Glutamatergic neuron (in vitro differentiated cells): ENCODE results near the gene CR1. TPM values are rescaled to one million over a fixed set of nuclear protein-coding genes. Genes with fewer than 3 reads are reported as not detected.
"Not testable (repeated sequence)": the region's sequence is repeated elsewhere in the genome, so short reads cannot be mapped to it uniquely, and the experiment has no call there.

ENCODE experiments used
- DNase-seq: peaks from one replicate; pipeline ENCODE4 v3.0.0; 2022
- H3K27ac Mint-ChIP-seq: one replicate; pipeline ENCODE4 v1.8.0; 2020; ENCODE audit warnings: mild to moderate bottlenecking, mixed read lengths, inconsistent platforms; ENCODE audit not compliant: unreplicated experiment
- H3K27me3 Mint-ChIP-seq: one replicate; pipeline ENCODE4 v1.8.0; 2020; ENCODE audit warnings: mild to moderate bottlenecking, moderate library complexity, mixed read lengths, inconsistent platforms; ENCODE audit not compliant: unreplicated experiment
- H3K36me3 Mint-ChIP-seq: one replicate; pipeline ENCODE4 v1.8.0; 2020; ENCODE audit warnings: mild to moderate bottlenecking, mixed read lengths, inconsistent platforms; ENCODE audit not compliant: unreplicated experiment
- H3K4me1 Mint-ChIP-seq: one replicate; pipeline ENCODE4 v1.8.0; 2020; ENCODE audit warnings: mild to moderate bottlenecking, low read depth, mixed read lengths, inconsistent platforms; ENCODE audit not compliant: unreplicated experiment
- H3K4me3 Mint-ChIP-seq: one replicate; pipeline ENCODE4 v1.8.0; 2020; ENCODE audit warnings: mild to moderate bottlenecking, mixed read lengths, inconsistent platforms; ENCODE audit not compliant: unreplicated experiment
- H3K9me3 Mint-ChIP-seq: one replicate; pipeline ENCODE4 v1.8.0; 2020; ENCODE audit warnings: mild to moderate bottlenecking, moderate library complexity, mixed read lengths, inconsistent platforms; ENCODE audit not compliant: unreplicated experiment
- total RNA-seq: library from RNA; stranded (reverse); fragmentation: NEBNext Ultra II Directional; extraction: Animal tissue kit (Norgen Biotek cat#: 25700); gene quantifications from one replicate; pipeline ENCODE4 v1.2.1, GENCODE V29; 2021; ENCODE audit not compliant: unreplicated experiment
- TF ChIP-seq, protein P1 (sequence below): fragments of 200-600 bp; sonication (generic); IDR thresholded peaks from one replicate; pipeline ENCODE4 v1.5.0; 2021; ENCODE audit not compliant: partially characterized antibody, unreplicated experiment

Gene CR1
- total RNA-seq, 1 donor from 2014 or later, result not detected

DNA sequence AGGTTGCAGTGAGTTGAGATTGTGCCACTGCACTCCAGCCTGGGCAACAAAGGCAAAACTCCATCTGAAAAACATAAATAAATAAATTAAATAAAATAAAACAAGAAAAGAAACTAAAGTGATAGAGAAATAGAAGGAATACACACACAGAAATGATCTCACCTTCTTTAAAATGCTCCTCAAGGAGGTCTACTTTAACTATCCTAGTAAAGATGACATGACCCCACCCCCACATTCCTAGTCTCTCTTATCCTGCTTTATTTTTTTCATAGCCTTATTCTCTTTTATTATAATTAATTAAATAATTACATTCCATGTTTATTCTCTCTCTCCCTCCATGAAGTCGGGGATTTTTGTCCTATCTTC is 131.0 kb downstream of the CR1 start:
- H3K4me3 Mint-ChIP-seq, result no peak overlapping the region
- H3K9me3 Mint-ChIP-seq, result no peaks in the 10 kb centered on the region
- H3K36me3 Mint-ChIP-seq, result no peaks in the 10 kb centered on the region
- no peaks in the 10 kb centered on the region for H3K4me1 Mint-ChIP-seq
- H3K27me3 Mint-ChIP-seq, result no peaks in the 10 kb centered on the region
- no peak overlapping the region for H3K27ac Mint-ChIP-seq
- no peak for DNase-seq
- TF ChIP-seq, protein P1, sequence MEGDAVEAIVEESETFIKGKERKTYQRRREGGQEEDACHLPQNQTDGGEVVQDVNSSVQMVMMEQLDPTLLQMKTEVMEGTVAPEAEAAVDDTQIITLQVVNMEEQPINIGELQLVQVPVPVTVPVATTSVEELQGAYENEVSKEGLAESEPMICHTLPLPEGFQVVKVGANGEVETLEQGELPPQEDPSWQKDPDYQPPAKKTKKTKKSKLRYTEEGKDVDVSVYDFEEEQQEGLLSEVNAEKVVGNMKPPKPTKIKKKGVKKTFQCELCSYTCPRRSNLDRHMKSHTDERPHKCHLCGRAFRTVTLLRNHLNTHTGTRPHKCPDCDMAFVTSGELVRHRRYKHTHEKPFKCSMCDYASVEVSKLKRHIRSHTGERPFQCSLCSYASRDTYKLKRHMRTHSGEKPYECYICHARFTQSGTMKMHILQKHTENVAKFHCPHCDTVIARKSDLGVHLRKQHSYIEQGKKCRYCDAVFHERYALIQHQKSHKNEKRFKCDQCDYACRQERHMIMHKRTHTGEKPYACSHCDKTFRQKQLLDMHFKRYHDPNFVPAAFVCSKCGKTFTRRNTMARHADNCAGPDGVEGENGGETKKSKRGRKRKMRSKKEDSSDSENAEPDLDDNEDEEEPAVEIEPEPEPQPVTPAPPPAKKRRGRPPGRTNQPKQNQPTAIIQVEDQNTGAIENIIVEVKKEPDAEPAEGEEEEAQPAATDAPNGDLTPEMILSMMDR, result no peak

DNA sequence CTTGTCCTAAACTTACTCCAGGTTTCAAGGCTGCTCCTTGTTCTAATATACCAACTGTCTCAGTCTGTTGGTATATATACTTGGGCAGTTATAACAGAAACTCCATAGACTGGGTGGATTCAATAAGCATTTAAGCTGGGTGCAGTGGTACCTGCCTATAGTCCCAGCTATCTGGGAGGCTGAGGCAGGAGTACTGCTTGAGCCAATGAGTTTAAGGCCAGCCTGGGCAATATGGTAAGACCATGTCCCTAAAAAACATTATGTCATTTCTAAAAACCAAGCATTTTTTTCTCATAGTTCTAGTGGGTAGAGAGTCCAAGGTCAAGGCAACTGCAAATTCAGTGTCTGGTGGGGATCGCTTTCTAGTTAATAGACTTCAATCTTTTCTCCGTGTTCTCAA is 131.5 kb downstream of the CR1 start:
- Mint-ChIP-seq H3K4me3 (no peak overlapping the region), H3K4me1 (no peaks in the 10 kb centered on the region), H3K36me3 (no peaks in the 10 kb centered on the region), H3K9me3 (no peaks in the 10 kb centered on the region), H3K27ac (no peak overlapping the region), H3K27me3 (no peaks in the 10 kb centered on the region)
- TF ChIP-seq, protein P1, result no peak
- DNase-seq, result no peak

DNA sequence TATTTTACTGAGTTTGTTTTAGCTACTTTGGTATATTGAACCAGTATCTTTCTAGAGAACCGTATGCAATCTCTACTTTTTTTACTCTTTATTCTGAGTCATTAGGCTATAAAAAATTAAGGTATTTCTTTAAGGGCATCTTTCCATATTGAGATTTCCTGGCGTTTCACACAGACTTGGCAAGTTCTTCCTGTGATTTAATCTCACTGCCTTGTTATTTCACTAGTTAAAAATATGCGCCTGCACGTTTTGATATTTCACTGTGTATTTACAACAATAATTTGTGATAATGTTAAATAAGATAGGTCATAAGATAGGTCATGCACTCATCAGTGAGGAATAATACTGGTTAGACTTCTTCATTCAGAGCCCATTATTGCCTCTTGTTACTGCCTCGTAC is 132.8 kb downstream of the CR1 start:
- TF ChIP-seq, protein P1, result no peak
- Mint-ChIP-seq H3K9me3 (no peaks in the 10 kb centered on the region), H3K4me3 (no peak overlapping the region), H3K27ac (no peak overlapping the region), H3K36me3 (no peaks in the 10 kb centered on the region), H3K27me3 (no peaks in the 10 kb centered on the region), H3K4me1 (no peaks in the 10 kb centered on the region)
- DNase-seq, result no peak

DNA sequence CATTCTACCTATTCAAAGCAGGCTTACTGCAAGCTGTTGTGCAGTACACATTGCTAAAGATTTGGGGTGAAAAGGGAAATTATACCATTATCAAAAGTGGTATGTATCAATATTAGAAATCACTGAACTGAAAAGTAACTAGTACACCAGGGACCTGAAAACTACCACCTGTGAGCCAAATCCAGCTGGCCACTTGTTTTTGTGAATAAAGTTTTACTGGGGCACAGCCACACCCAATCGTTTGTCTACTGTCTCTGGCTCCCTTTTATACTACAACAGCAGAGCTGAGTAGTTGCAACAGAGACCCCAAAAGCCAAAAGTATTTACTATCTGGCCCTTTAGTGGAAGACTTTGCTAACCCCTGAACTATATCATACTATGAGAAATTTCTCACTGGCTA is 135.2 kb downstream of the CR1 start:
- no peaks in the 10 kb centered on the region for H3K9me3 Mint-ChIP-seq
- no peaks in the 10 kb centered on the region for H3K36me3 Mint-ChIP-seq
- no peak for DNase-seq
- TF ChIP-seq, protein P1, result no peak
- H3K4me3 Mint-ChIP-seq, result no peak overlapping the region
- H3K27ac Mint-ChIP-seq, result no peak overlapping the region
- H3K4me1 Mint-ChIP-seq, result peaks cover 3% of the 10 kb centered on the region
- no peaks in the 10 kb centered on the region for H3K27me3 Mint-ChIP-seq

DNA sequence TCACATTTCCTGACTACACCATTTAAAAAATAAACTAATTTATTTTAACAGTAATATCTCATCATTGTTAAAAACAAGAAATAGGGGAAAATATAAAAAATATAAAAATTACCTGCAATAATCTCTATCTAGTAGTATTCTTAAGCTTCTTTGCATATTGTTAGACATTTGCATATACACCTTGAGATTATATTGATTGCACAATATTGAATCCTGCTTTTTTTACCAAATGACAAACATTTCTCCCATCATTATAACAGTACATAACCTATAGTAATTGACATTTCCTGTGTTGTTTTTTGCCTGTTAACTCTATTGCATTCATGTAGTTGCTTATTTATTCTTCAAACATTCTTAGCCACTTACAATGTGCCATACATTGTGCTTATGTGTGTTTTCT is 137.3 kb downstream of the CR1 start:
- Mint-ChIP-seq H3K27me3 (no peaks in the 10 kb centered on the region), H3K9me3 (no peaks in the 10 kb centered on the region), H3K36me3 (no peaks in the 10 kb centered on the region), H3K27ac (no peak overlapping the region), H3K4me3 (no peak overlapping the region), H3K4me1 (peaks cover 3% of the 10 kb centered on the region)
- TF ChIP-seq, protein P1, result no peak
- DNase-seq, result no peak

DNA sequence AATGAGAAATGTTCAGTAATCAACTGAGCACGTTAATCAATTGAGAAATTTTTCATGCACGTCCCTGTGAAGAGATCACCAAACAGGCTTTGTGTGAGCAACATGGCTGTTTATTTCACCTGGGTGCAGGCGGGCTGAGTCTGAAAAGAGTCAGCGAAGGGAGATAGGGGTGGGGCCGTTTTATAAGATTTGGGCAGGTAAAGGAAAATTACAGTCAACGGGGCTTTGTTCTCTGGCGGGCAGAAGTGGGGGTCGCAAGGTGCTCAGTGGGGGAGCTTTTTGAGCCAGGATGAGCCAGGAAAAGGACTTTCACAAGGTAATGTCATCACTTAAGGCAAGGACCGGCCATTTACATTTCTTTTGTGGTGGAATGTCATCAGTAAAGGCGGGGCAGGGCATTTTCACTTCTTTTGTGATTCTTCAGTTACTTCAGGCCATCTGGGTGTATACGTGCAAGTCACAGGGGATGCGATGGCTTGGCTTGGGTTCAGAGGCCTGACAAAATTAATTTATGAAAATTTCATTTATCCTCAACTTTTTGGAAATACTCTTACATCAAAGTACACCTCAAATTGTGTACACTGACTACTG is 137.8 kb downstream of the CR1 start:
- not testable (repeated sequence) for H3K27me3 Mint-ChIP-seq, H3K4me1 Mint-ChIP-seq, H3K27ac Mint-ChIP-seq, H3K4me3 Mint-ChIP-seq, H3K9me3 Mint-ChIP-seq, DNase-seq, H3K36me3 Mint-ChIP-seq

DNA sequence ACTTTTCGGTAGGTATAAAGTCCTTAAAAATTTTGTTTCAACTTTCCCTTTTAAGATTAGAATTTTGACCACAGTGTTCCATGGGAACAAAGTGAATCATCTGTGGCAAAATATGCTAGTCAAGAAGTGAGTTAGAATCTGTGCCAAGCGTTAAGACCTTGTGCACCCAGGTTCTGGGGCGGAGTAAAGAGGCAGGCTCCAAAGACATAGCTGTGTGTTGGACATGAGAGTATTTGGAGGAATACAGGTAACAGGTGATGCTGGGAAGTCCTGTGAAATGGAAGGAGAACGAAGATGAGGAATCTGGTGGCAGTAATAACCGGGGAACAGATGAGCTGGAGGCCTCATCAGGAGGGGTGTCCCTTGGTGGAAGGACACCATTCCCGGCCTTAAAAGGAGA is 138.3 kb downstream of the CR1 start:
- H3K36me3 Mint-ChIP-seq, DNase-seq, H3K9me3 Mint-ChIP-seq, H3K4me1 Mint-ChIP-seq, H3K4me3 Mint-ChIP-seq, H3K27me3 Mint-ChIP-seq: not testable (repeated sequence)
- H3K27ac Mint-ChIP-seq, result peak overlapping the region; percentile 36

DNA sequence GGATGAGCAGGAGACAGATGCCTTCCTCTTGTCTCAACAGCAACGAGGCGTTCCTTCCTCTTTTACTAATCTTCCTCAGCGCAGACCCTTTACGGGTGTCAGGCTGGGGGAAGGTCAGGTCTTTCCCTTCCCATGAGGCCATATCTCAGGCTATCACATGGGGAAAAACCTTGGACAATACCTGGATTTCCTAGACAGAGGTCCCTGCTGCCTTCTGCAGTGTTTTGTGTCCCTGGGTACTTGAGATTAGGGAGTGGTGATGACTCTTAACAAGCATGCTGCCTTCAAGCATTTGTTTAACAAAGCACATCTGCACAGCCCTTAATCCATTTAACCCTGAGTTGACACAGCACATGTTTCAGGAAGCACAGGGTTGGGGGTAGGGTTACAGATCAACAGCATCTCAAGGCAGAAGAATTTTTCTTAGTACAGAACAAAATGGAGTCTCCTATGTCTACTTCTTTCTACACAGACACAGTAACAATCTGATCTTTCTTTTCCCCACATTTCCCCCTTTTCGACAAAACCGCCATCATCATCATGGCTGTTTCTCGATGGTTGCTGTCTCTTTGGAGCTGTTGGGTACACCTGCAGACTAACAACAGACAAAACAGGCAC is 139.7 kb downstream of the CR1 start:
- not testable (repeated sequence) for H3K4me1 Mint-ChIP-seq, H3K9me3 Mint-ChIP-seq, H3K36me3 Mint-ChIP-seq, H3K4me3 Mint-ChIP-seq, H3K27me3 Mint-ChIP-seq, DNase-seq
- H3K27ac Mint-ChIP-seq, result peak overlapping the region; percentile 57
